Cardiac muscle cell (in vitro differentiated cells and primary cell): Measurements from ENCODE around the gene COG2. TPM values are rescaled to one million over a fixed set of nuclear protein-coding genes. Genes with fewer than 3 reads are reported as not detected.

ENCODE experiments used
- DNase-seq, 2 donors: peaks; one replicate each; pipeline versions ENCODE4 v3.0.0 to v3.0.0-alpha.2; 2010 to 2017; ENCODE audit warnings: low read depth in 1 of 2, low spot score in 1 of 2
- H3K27ac ChIP-seq: fragments of 200-600 bp; sonication (generic); 2 replicates; pipeline ENCODE4 v1.5.1; 2016
- H3K27me3 ChIP-seq: fragments of 200-600 bp; sonication (generic); 2 replicates; pipeline ENCODE4 v1.6.0; 2016; ENCODE audit warnings: control low read depth
- H3K36me3 ChIP-seq: fragments of 200-600 bp; sonication (generic); 2 replicates; pipeline ENCODE4 v1.5.1; 2016; ENCODE audit warnings: control low read depth
- H3K4me1 ChIP-seq: fragments of 200-600 bp; sonication (generic); 2 replicates; pipeline ENCODE4 v1.8.1; 2017; ENCODE audit warnings: low read depth, mild to moderate bottlenecking, mixed run types
- H3K4me3 ChIP-seq: fragments of 200-600 bp; sonication (generic); 2 replicates; pipeline ENCODE4 v1.5.1; 2016; ENCODE audit warnings: mild to moderate bottlenecking
- H3K9me3 ChIP-seq: fragments of 200-600 bp; sonication (generic); 2 replicates; pipeline ENCODE4 v1.5.1; 2017; ENCODE audit warnings: low read depth, mild to moderate bottlenecking, control low read depth
- polyA plus RNA-seq: library from polyadenylated mRNA; unstranded; fragments of >200 nt; fragmentation: Nextera tagmentation; extraction: Ambion mirVana; gene quantifications from 2 replicates; pipeline ENCODE4 v1.2.1, GENCODE V29; 2016
- total RNA-seq: library from RNA; depleted of rRNA; stranded (reverse); fragments of >200 nt; gene quantifications from 2 replicates; pipeline ENCODE4 v1.2.3, GENCODE V29; 2016
- TF ChIP-seq, protein P1 (sequence below): IDR thresholded peaks from 2 replicates; pipeline ENCODE4 v1.5.1; 2012; ENCODE audit warnings: low read depth, mild to moderate bottlenecking, low read length

Gene COG2
- total and polyA plus RNA-seq, 2 experiments from 2014 or later: 23.2 to 27.4 TPM

DNA sequence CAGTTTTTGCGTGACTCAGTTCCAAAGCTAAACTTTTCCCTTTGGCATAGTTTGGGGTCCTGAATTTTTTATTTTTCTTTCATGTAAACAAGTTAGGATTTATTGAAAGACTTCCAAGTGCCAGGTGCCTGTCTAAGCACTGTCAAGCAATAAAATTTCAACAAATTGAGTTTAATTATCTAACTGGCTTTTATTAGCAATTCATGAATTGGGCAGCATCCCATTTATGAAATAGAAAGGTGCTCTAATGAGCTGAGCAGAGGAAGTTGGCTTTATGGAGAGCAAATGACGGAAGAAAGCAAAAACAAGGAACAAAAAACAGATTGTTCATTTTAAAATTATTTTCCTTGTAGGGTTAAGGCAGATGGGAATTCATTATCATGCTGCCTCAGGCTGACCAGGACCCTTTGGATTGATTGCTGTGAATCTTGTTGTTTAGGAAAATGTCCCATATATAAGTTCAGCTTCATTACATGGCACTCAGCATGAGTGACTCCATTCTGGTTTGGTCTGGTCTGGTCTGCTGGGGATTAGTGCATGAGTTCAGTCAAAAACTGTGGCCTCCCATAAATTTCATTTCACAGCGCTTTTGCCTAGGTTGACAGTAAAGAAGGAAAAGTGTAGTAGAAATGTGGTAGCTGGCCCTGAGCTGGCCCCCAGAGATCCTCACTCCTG is 21.5 kb upstream of the COG2 start:
- Histone ChIP-seq H3K27ac (no peak overlapping the region), H3K4me1 (no peaks in the 10 kb centered on the region), H3K36me3 (no peaks in the 10 kb centered on the region), H3K9me3 (no peaks in the 10 kb centered on the region), H3K27me3 (no peaks in the 10 kb centered on the region), H3K4me3 (no peak overlapping the region)
- no peak for DNase-seq
- TF ChIP-seq, protein P1, sequence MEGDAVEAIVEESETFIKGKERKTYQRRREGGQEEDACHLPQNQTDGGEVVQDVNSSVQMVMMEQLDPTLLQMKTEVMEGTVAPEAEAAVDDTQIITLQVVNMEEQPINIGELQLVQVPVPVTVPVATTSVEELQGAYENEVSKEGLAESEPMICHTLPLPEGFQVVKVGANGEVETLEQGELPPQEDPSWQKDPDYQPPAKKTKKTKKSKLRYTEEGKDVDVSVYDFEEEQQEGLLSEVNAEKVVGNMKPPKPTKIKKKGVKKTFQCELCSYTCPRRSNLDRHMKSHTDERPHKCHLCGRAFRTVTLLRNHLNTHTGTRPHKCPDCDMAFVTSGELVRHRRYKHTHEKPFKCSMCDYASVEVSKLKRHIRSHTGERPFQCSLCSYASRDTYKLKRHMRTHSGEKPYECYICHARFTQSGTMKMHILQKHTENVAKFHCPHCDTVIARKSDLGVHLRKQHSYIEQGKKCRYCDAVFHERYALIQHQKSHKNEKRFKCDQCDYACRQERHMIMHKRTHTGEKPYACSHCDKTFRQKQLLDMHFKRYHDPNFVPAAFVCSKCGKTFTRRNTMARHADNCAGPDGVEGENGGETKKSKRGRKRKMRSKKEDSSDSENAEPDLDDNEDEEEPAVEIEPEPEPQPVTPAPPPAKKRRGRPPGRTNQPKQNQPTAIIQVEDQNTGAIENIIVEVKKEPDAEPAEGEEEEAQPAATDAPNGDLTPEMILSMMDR: no peak

GRCh38 chr1:230621324-230622030 is 20.8 kb upstream of the COG2 start:
- TF ChIP-seq, protein P1: no peak
- Histone ChIP-seq H3K27ac (no peak overlapping the region), H3K4me1 (no peaks in the 10 kb centered on the region), H3K36me3 (no peaks in the 10 kb centered on the region), H3K4me3 (no peak overlapping the region), H3K9me3 (no peaks in the 10 kb centered on the region), H3K27me3 (no peaks in the 10 kb centered on the region)
- DNase-seq: no peak

DNA sequence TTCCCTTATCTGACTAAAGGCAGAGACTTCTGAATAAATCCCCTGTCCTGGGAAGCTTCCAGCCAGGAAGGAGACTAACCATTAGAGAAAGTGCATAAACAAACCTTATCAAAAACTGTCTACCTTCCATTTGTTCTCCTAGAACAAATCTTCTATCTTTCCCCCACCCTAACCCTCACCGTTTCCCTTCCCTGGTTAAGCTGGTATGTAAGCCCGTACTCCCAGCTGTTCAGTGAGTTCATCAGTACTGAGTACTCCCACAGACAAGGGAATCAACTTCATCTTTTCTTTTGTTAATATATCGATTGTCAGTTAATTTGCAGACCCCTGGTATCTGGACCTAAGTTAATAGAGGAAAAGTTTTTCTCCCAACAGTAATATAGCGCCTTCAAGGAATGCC is 20.1 kb upstream of the COG2 start:
- no peak for DNase-seq
- H3K4me3 ChIP-seq: no peak overlapping the region
- no peak overlapping the region for H3K27ac ChIP-seq
- no peaks in the 10 kb centered on the region for H3K27me3 ChIP-seq
- TF ChIP-seq, protein P1: no peak
- H3K36me3 ChIP-seq: no peaks in the 10 kb centered on the region
- no peaks in the 10 kb centered on the region for H3K9me3 ChIP-seq
- no peaks in the 10 kb centered on the region for H3K4me1 ChIP-seq

DNA sequence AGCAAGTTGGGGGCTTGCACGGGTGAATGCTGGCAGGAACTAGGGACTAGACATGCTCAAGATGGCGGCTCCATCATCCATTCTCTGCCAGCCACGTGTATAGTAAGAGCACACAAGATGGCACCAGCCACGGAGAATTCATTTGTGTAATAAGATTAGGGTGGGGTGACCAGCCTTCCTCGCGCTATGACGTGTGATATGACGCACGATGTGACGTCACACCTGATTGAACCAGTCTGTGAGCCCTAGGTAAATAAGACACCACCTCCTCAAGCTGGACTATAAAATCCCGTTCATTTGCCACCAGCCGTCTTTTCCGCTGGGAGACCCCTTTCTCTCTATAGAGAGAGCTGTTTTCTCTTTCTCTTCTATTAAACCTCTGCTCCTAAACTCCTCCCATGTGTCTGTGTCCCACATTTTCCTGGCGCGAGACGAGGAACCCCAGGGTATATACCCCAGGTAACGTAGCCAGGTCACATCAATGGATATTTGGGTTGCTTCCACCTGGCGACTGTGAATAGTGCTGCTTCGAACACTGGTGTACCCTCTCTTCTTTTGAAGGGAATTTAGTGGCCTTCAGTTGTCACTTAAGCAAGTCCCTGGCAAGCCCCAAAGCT is 18.1 kb upstream of the COG2 start:
- no peaks in the 10 kb centered on the region for H3K27me3 ChIP-seq
- no peak for DNase-seq
- TF ChIP-seq, protein P1: no peak

GRCh38 chr1:230626232-230626631 is 16.0 kb upstream of the COG2 start:
- Histone ChIP-seq H3K4me3 (no peak overlapping the region), H3K27me3 (no peaks in the 10 kb centered on the region), H3K27ac (no peak overlapping the region), H3K36me3 (no peaks in the 10 kb centered on the region), H3K9me3 (no peaks in the 10 kb centered on the region), H3K4me1 (no peaks in the 10 kb centered on the region)
- no peak for DNase-seq
- TF ChIP-seq, protein P1: no peak

More for the DNA sequence above, 18.1 kb upstream of the COG2 start:
- no peak overlapping the region for H3K27ac ChIP-seq
- no peaks in the 10 kb centered on the region for H3K36me3 ChIP-seq
- H3K4me1 ChIP-seq: no peaks in the 10 kb centered on the region
- no peaks in the 10 kb centered on the region for H3K9me3 ChIP-seq
- H3K4me3 ChIP-seq: no peak overlapping the region
